ENCODE results near the gene SOX30.

The SOX30 gene

DNA sequence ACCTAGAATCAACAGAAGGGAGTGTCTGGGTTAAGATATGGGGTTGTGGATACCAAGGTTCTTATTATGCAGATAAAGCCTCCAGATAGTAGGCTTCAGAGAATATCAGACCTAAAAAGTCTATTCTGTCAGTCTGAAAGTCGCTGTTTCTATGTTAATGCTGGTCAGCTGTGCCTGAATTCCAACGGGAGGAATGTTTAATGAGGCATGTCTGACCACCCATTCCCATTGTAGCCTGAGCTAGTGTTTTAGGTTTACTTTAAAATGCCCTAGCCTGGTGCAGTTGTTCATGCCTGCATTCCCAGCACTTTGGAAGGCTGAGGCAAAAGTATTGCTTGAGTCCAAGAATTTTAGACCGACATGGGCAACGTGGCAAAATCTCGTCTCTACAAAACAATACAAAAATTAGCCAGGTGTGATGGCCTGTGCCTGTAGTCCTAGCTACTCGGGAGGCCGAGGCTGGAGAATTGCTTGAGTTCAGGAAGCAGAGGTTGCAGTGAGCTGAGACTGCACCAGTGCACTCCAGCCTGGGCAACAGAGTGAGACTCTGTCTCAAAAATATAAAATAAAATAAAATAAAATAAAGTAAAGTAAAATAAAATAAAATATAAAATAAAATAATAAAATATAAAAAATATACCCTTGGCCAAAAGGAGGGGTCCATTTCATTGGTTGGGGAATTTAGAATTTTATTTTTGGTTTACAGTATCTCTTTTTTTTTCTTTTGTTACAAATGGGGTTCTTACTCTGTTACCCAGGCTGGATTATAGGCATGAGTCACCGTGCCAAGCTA lies 7.8 kb upstream of the SOX30 start:
- DNase-seq, result no peak

DNA sequence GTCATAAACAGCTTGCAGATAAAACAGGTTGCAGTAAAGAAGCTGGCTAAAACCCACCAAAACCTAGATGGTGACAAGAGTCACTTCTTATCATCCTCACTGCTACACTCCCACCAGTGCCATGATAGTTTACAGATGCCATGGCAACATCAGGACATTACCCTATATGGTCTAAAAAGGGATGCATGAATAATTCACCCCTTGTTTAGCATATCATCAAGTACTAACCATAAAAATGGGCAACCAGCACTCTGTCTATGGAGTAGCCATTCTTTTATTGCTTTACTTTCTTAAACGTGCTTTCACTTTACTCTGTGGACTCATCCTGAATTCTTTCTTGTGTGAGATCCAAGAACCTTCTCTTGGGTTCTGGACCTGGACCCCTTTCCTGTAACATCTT lies 6.7 kb upstream of the SOX30 start:
- no peak for DNase-seq

DNA sequence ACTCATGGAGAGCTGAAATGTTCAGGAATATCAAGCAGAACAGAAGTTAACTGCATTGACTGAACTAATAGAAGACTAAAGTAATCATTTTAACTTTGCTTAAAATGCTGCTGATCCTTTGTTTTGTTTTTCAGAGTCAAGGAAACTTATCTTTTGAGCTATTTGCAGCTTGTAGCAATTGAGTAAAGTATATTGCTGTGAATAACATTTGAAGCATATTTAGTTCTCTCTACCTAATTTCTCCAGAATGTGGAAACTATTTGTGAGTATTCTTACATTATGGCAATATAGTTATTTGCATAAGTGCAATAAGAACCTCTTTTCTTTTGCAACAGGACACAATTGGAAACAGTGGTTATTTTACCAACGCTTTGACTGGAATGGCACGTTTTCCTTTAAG lies 5.3 kb upstream of the SOX30 start:
- no peak for DNase-seq

DNA sequence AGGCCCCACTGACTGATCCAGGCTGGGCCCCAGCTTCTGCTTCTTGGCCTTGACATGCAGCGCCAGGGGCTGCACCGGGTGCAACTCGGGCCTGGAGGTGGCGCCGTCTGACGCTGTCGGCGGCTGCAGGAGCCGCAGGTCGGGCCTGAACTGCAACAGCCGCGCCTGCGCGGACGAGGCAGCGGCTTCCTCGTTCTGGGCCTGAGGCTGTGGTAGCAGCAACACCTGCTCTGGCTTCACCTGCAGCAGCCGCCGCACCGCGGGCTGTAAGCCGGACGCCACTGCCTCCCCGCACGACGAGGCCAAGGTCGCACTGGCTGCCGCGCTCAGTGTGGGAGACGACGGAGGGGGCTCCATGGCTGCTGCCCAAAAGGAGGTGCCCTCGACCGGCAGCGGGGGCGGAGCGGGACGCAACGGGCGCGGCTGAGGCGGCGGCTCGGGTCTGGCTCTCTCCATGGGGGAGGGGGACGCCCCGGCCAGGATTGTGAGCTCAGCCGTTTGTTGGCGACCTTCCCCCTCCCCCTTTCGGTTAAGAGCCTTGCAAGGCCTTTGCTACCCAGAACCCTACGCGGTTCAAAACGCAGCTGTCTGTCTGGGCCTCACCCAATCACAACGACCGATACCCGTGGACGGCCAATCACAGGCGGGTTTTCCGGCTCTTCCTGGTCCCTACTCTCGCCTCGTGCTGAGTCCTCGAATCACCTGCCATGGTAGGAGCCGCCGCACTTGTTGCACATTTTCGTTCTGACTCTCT lies 438 bp downstream of the SOX30 start:
- DNase-seq, result no peak

DNA sequence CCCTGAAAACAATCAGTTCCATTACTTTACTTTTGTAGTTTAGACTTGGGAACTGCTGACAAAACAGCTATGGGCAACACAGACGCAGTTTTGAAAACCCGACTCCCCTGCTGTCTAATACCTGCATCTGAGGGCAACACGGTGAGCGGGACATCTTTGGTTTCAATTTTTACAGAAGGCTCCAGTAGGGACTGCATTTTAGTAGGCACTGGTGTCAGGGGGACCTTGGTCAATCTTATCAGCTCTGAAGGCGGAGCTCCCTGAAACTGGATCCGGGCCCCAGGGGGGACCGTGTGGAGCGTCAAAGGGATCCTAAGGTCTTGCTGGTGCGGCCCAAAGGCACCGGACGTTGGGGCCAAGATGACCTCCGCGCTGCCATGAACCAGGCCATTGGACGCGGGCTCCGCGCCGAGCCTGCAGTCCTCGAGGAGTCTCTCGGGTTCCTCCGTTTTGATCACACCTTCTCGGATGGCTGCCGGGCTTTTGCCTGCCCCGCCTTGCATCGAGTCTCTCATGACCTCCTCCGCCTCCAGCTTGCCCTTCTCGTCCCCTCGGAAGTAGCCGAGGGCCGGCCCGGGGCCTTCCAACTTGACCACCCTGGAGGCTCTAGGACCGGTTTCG lies 1.1 kb downstream of the SOX30 start:
- DNase-seq, result no peak

DNA sequence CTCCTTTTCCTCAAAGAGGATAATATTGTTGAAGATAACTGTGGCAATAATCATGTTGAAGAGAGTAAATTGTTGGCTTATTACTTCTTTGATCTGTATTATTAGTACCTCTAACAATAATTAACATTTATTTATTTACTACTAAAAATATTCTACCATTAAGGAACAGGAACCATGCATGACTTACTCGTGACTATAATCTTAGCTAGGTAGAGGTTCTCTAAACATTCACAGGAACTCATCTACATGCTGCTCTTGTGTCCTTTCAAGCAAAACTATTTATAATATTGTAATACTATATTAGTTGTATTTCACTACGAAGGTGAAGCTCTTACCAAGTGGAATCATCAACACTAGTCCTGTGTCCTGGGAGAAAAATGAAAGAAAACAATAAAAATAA lies 3.1 kb downstream of the SOX30 start:
- DNase-seq, result no peak

DNA sequence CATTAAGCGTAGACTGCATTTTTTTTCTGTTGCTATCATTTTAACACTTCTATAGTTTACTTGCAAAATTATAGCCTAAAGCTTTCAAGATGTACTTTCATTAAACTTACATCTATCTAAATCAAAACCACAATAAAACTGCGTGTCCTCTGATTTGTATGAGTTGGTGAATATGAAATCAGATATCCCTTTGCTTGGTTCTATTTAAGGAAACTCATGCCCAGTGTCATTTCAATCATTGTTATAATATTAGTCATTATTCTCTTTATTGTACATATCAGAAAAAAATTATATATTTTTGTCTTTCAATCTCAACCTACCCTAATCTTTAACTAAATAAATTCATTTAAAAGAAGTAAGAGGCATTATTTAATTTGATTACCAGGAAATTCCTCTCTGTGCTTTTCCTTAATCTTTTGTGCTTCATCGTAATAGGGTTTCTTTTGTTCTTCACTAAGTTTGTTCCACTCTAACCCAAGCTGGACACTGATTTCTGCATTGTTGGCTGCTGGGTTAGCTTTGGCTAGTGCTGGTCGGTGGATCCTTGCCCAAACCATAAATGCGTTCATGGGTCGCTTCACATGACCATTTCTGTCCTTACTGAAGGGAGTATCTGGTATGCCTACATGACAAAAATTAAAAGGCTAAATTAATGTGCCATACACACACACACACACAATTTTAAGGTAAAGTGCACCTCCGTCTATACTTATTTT lies 3.8 kb downstream of the SOX30 start:
- no peak for DNase-seq

DNA sequence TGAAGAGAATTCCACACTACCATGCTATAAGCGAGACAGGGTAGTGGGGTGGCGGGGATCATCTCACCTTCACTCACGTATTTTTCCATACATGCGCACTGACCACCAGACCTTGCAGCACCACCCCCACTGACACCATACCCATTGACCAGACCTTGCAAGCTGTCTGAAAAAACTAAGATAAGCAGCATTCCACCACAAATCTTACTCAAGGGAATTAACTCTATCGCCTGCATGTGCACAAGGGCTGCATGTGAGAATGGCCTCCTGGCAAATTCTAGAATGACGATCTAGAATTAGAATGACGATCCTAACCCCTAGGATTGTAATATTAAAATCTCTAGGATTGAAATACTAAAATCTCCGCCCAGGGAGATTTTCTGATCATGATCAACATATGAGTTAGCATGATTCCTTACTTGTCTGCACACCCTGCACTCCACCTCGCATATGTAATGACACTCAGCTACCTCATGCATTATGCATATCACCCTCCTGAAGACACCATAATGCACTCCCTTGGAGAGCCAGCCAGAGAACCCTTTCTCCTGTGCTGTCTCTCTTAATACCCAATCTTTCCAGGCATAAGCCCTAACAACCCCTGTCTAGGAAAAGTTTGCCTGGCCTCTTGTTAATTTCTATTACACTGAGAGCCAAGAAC lies 11.7 kb downstream of the SOX30 start:
- no peak for DNase-seq

DNA sequence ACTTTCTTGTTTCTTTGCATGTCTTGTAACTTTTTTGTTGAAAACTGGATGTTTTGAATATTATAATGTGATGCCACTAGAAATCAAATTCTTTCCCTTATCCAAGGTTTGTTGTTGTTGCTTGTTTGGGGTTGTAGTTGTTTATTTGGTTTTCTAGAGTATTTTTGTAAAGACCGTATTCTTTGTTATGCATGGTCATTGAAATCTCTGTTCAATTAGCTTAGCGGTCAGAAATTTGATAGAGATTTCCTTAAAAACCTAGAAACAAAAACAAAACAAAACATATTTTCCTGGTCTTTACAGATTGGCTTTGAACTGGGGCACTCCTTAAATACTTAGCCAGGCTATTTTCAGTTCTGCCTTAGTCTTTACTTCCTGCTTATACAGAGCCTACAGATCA lies 21.9 kb downstream of the SOX30 start:
- DNase-seq, result no peak

DNA sequence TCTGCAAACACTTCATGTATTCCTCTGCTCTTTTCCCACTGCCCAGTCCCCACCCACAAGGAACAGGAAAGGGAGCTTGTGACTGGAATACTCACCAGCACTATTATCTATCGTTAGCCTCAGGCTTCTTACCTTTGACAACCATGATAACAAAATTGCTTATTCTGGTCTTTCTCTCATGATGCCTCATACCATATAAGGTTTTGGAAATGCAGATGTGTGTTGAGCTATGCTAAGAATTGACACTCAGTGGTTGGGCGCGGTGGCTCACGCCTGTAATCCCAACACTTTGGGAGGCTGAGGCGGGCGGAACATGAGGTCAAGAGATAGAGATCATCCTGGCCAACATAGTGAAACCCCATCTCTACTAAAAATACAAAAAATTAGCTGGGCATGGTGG lies 25.4 kb downstream of the SOX30 start:
- no peak for DNase-seq

DNA sequence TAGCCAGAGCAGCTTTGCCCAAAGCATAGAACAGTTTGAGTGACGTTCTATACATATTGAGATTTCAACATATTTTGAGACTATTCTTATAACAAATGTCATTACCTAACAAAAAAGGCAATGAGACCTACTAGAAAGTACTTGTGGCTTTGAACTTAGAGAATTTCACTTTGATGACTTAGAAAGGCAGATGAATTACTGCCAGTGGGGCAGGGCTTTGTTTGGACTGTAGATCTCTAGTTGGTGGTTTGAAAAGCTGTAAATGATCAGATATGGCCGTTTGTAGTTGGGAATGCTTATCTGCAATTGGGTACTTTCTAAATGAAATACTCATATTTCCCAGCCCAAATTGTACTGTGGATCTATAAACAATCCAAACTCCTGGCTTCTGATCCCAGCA lies 28.1 kb downstream of the SOX30 start:
- DNase-seq, result no peak

DNA sequence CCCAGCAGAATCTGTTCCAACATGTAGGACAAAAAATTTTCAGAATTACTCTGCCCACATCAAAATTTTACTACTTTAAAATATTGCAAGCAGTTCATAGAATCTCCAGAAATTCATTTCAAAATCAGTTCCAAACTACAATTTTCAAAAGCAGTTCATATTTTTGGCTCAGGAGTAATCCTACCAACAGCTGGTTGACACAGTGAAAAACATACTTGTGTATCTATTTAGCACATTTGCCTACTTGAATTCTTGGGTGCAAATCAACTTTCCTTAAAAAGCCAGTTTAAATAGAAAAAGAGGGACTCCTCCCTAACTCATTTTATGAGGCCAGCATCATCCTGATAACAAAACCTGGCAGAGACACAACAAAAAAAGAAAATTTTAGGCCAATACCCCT lies 31.5 kb downstream of the SOX30 start:
- no peak for DNase-seq

DNA sequence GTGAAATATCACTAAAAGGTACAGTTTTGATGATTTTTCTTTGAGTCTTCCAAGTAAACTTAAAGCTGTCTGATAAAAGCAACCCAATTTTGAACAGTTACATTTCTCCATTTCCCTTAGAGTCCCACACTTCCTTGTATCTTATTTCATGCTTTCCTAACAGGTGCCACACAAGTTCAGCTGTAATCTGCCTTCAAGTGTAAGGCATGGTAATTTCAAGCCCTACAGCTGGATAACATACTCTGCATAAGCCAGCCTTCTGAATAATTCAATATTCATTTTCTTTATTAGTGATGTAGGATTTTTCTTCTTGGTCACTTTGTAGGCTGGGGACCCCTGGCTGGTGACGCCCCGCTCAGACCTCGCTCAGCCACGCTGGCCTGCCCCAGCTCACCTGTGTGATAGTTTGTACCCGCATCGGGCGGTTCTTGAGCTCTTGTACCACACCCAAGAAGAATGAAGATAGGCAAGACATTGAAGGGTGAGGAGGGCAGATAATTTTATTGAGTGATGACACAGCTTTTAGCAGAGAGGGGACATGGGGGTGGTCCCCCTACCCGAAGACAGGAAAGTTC lies 34.0 kb downstream of the SOX30 start:
- no peak for DNase-seq

DNA sequence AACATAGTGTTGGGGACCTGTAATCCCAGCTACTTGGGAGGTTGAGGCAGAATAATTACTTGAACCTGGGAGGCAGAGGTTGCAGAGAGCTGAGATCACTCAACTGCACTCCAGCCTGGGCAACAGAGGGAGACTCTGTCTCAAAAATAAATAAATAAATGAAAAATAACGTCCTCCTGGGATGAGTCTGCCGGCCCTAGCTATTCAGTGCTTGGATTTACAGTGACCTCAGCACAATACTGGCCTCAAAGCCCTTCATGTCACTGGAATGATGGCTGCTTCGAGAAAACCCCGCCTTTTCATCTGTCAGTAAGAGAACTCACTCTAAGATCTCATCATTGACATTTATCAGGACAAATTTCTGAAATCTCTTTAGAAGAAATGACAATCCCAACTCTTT lies 35.5 kb downstream of the SOX30 start:
- no peak for DNase-seq

DNA sequence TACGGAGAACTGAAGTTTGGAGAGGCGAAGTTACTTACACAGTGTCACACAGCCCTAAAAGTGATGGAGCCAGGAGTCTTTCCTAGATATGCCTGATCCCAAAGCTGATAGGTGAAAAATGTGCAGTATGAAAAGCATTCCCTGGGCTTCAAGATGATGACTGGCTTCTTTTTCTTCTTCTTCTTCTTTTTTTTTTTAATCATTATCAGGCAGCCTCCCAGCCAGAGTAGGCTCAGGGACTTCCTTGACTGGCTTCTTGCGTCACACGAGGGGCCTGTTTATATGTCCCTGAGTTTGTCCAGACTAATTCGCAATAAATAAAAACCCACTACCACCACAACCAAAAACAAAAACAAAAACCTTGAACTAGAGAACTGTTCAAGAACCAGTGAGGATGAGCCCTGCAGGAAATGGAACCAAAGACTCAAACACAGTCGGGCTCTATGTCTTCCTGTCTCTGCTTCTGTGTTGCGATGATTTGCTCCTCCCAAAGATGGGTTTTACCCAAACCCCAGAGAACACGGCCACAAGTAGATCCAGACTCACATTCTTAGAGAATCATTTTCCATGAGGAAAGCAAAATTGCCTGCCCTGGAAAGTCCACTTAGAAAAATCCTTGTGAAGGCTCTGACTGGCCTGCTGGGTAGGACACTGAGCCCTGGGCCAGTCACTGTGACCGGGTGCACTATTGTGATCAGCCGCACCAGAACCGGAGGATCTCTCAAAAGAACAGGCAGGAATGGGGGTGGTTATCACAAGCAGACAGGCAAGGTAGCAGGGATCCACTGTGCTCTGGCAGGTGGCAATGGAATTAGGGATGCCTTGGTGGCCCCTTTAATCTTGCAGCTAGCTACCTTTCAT lies 38.6 kb downstream of the SOX30 start:
- no peak for DNase-seq

DNA sequence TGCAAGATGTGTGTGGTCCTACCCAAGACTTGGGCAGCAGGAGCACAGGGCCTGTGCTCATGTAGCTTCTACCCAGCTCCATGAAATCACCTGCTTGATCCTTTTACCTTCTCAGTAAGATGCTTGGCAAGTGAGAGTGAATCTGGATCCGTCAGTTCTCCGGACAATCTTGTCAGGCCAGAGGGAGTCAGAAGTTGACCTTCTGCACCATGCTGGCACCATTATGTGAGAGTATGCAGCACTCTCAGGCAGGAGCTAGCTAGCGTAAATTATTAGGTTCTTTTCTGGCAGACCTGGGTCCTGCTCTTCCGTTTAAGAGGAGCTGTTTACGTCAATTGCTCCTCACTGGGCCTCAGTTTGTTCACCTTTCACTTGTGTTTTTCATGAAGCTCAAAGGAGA lies 39.7 kb downstream of the SOX30 start:
- DNase-seq, result no peak

DNA sequence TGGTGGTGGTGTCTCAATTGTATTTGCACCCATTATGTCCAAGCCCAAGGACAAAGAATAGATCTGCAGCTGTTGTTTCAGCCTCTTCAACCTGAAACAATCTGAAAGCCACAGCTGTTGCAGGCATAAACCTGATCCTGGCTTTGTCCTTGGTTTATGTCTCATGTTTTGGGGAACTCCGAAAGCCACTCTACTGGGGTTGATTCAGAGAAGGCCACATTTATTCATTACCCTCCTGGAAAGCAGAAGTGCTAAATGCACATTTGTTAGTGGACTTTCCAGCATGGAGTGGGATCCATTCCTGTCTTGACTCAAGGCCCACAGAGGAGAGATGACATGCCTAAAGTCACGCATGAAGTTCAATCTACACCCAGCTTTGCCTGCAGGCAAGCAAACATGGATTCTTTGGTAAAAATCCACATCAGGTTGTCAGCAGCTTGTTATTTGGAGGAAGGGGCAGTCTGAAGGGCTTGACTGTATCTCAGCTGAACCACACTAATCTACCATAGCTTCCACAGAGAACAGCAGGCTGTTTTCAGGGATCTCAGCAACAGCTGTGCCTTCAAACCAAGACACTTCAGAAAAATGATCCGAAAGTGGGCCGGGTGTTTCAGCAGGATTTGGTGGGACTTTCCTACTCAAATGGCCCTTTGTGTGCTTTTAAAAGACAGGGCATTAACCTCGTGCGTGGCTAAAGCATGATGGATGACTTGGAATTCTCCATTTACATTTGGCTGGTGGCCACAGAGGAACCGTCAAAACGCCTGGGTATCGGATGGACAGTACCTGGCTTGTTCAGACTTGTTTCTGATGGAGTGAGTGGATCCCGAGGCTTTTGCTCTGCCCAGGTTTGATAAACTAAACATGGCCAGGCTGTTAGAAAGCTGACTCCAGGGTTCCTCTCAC lies 40.4 kb downstream of the SOX30 start:
- no peak for DNase-seq

DNA sequence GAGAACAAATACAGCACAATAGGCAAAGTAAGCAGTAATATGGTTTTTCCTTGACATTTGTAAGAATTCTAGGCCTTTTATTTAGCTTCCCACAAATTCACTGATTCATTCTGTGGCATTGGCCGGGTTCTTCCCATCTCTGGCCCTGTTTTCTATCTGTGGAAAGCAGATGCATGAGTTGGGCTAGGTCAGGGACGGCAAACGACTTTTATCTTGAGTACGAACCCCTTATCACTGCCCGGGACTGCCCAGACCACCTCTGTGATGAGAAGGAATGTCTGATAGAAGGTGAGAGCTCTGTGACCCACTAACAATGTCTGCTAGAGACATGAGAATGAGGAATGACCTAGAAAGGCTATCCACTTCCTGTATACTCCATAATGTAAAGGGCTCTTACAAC lies 41.2 kb downstream of the SOX30 start:
- DNase-seq, result no peak

DNA sequence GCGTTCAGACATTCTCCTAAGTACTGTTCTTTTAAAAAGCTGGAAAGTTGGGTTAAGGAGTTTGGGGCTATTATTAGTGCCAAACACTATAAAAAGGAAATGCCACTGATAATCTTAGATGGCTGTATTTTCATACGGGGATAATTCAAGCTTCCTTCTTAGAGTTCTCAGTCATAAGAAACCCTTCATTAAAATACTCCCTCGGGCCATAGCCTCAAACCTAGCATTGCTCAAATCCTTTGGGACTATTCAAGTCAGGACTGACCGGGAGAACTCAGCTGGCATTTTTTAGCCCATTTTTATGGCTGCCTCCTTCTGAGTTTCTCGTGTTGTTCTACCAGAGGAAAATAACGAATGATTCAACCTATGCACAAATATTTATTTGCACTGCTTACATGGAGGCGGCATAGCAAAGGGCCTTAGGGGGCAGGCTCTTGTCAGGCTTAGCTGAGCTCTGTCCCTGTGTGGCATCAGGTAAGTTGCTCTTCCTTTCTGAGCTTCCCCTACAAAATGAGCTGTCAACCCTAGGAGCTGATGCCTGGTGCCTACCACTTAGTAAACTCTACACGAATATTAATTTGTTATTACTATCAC lies 43.2 kb downstream of the SOX30 start:
- no peak for DNase-seq
